Endothelial cell of umbilical vein (primary cell): ENCODE results near the gene SNAPC2. TPM values are rescaled to one million over a fixed set of nuclear protein-coding genes. Genes with fewer than 3 reads are reported as not detected.

Experiments used
- BruUV-seq: library from RNA; stranded (reverse); fragments of 400-500 nt; replicated peaks from 2 replicates; lab custom pipeline; 2021; lab: Mats Ljungman, UMichigan
- CTCF ChIA-PET: fragments of 300-600, 350-600 bp; sonication (Branson Sonifier 250); formaldehyde crosslinking; loops from one replicate; lab custom pipeline; 2021; ENCODE audit warnings: antibody characterized with exemption, inconsistent platforms; lab: Charles Lee
- POLR2A ChIA-PET: fragments of 300-600, 350-600 bp; sonication (Branson Sonifier 250); formaldehyde crosslinking; loops from one replicate; lab custom pipeline; 2021; ENCODE audit warnings: antibody characterized with exemption, inconsistent platforms; lab: Charles Lee
- DNase-seq: peaks from one replicate; pipeline ENCODE4 v3.0.0-alpha.2; 2011; ENCODE audit warnings: low read depth, low spot score
- FAIRE-seq: peaks from 2 replicates; lab custom pipeline; 2011; peaks lifted over from hg19 to GRCh38; lab: Jason Lieb, UNC
- H2AFZ ChIP-seq: 2 replicates; pipeline ENCODE4 v1.6.0; 2012; ENCODE audit warnings: low read depth, low read length, control low read depth, inconsistent platforms
- H3K27ac ChIP-seq: 2 replicates; pipeline ENCODE4 v1.5.1; 2011; ENCODE audit warnings: low read depth, mild to moderate bottlenecking, control low read depth, low read length, moderate library complexity; ENCODE audit not compliant: insufficient read depth
- H3K27me3 ChIP-seq, 2 experiments: 2 replicates each; pipeline versions ENCODE4 v1.6.0 to v1.6.1; 2011; ENCODE audit warnings: low read length in 2 of 2, mixed read lengths in 1 of 2; ENCODE audit not compliant: control insufficient read depth in 2 of 2, insufficient read depth in 2 of 2
- H3K36me3 ChIP-seq, 2 experiments: 2 replicates in 1 of 2; 3 replicates in 1 of 2; pipeline ENCODE4 v1.5.1; 2011; ENCODE audit warnings: low read length in 2 of 2, mild to moderate bottlenecking in 1 of 2, moderate library complexity in 1 of 2; ENCODE audit not compliant: control insufficient read depth in 2 of 2, insufficient read depth in 2 of 2; ENCODE audit errors: extremely low read depth in 1 of 2
- H3K4me1 ChIP-seq: 3 replicates; pipeline ENCODE4 v1.5.1; 2011; ENCODE audit warnings: mild to moderate bottlenecking, low read length; ENCODE audit not compliant: control insufficient read depth, insufficient read depth; ENCODE audit errors: extremely low read depth
- H3K4me2 ChIP-seq: 2 replicates; pipeline ENCODE4 v1.6.1; 2011; ENCODE audit warnings: low read length, control low read depth, mixed read lengths; ENCODE audit not compliant: insufficient read depth
- H3K4me3 ChIP-seq, 3 experiments: fragments of 200-600 bp in 1 of 3; sonication (generic), shearing (Covaris generic) in 1 of 3; replicated peaks in 1 of 3; 2 replicates each; pipeline ENCODE4 v1.5.1; 2011 to 2016; ENCODE audit warnings: control low read depth in 3 of 3, low read length in 3 of 3, mild to moderate bottlenecking in 2 of 3, inconsistent platforms in 1 of 3, low read depth in 1 of 3, moderate library complexity in 1 of 3; ENCODE audit not compliant: insufficient read depth in 1 of 3
- H3K79me2 ChIP-seq: 2 replicates; pipeline ENCODE4 v1.6.0; 2012; ENCODE audit warnings: low read length, inconsistent platforms; ENCODE audit not compliant: control insufficient read depth, insufficient read depth
- H3K9ac ChIP-seq: replicated peaks from 2 replicates; pipeline ENCODE3; 2011; ENCODE audit warnings: low read length, control low read depth; ENCODE audit not compliant: insufficient read depth; ENCODE audit errors: extremely low read depth
- H3K9me1 ChIP-seq: replicated peaks from 3 replicates; pipeline ENCODE4 v1.6.0; 2011; ENCODE audit warnings: mild to moderate bottlenecking, low read length; ENCODE audit not compliant: control insufficient read depth, insufficient read depth; ENCODE audit errors: extremely low read depth
- H3K9me3 ChIP-seq: replicated peaks from 2 replicates; pipeline ENCODE4 v1.5.1; 2012; ENCODE audit warnings: low read length, inconsistent platforms; ENCODE audit not compliant: control insufficient read depth, insufficient read depth
- H4K20me1 ChIP-seq: replicated peaks from 2 replicates; pipeline ENCODE3; 2011; ENCODE audit warnings: mild to moderate bottlenecking, low read length; ENCODE audit not compliant: control insufficient read depth, insufficient read depth; ENCODE audit errors: extremely low read depth
- EZH2 ChIP-seq: IDR thresholded peaks from 2 replicates; pipeline ENCODE4 v1.6.1; 2012; ENCODE audit warnings: borderline replicate concordance, low read depth, mild to moderate bottlenecking, moderate library complexity, low read length, inconsistent platforms; ENCODE audit not compliant: severe bottlenecking
- FOS ChIP-seq: IDR thresholded peaks from 2 replicates; pipeline ENCODE4 v1.6.1; 2011; ENCODE audit warnings: mild to moderate bottlenecking, low read length, moderate library complexity, borderline replicate concordance; ENCODE audit not compliant: insufficient read depth
- GATA2 ChIP-seq: IDR thresholded peaks from 2 replicates; pipeline ENCODE4 v1.7.0; 2011; ENCODE audit warnings: low read depth, mild to moderate bottlenecking, moderate library complexity, mixed read lengths, low read length; ENCODE audit not compliant: insufficient read length, insufficient read depth
- JUN ChIP-seq: IDR thresholded peaks from 2 replicates; pipeline ENCODE4 v1.6.1; 2011; ENCODE audit warnings: borderline replicate concordance, low read depth; ENCODE audit not compliant: insufficient read length, insufficient read depth
- MYC ChIP-seq: IDR thresholded peaks from one replicate; pipeline ENCODE4 v1.6.1; 2011; ENCODE audit warnings: mild to moderate bottlenecking, low read depth, low read length
- POLR2A ChIP-seq: IDR thresholded peaks from 2 replicates; pipeline ENCODE4 v1.6.1; 2012; ENCODE audit warnings: low read depth, mild to moderate bottlenecking, control low read depth, low read length
- POLR2AphosphoS5 ChIP-seq: IDR thresholded peaks from 2 replicates; pipeline ENCODE4 v1.6.1; 2012; ENCODE audit warnings: low read depth, mild to moderate bottlenecking, control low read depth, low read length, moderate library complexity; ENCODE audit not compliant: insufficient read depth
- dilution Hi-C: fragments of 300-500 bp; cut with MboI; formaldehyde crosslinking; loops from one replicate; pipeline ENCODE4 v1.15.0; 2019; ENCODE audit warnings: low sequenced_read_pairs; ENCODE audit not compliant: extremely low pct_ligation_motif_present
- intact Hi-C: fragments of 100-400 bp; cut with micrococcal nuclease; formaldehyde crosslinking; loops from one replicate; pipeline ENCODE4 v1.10.0; 2022
- polyA plus RNA-seq, 4 experiments: library from polyadenylated mRNA; depleted of rRNA in 3 of 4; stranded (reverse) in 3 of 4; unstranded in 1 of 4; fragments of >200 nt; gene quantifications; 2 replicates each; pipeline versions ENCODE4 v1.2.1 to v1.2.3, GENCODE V29; 2011 to 2012; ENCODE audit warnings: missing spikeins in 1 of 4
- total RNA-seq: library from RNA; stranded (reverse); gene quantifications from 2 replicates; pipeline ENCODE4 v1.2.3, GENCODE V29; 2021
- TF ChIP-seq, protein P1 (sequence below): IDR thresholded peaks from 2 replicates; pipeline ENCODE4 v1.6.1; 2011; ENCODE audit not compliant: insufficient read depth, insufficient read length
- TF ChIP-seq, protein P2 (sequence below), 2 donors: IDR thresholded peaks; 1 replicate in 1 of 2; 2 replicates in 1 of 2; pipeline ENCODE4 v1.5.1; 2011; ENCODE audit warnings: low read length in 2 of 2, mild to moderate bottlenecking in 2 of 2, moderate library complexity in 2 of 2, control low read depth in 1 of 2, inconsistent platforms in 1 of 2, low read depth in 1 of 2; ENCODE audit not compliant: insufficient read depth in 1 of 2; ENCODE audit errors: extremely low read depth in 1 of 2

SNAPC2 gene
- total and polyA plus RNA-seq, 2 donors (not counting 3 experiments of a cell fraction or from before 2014, with no cell fraction given), result 23.7 to 25.8 TPM

DNA sequence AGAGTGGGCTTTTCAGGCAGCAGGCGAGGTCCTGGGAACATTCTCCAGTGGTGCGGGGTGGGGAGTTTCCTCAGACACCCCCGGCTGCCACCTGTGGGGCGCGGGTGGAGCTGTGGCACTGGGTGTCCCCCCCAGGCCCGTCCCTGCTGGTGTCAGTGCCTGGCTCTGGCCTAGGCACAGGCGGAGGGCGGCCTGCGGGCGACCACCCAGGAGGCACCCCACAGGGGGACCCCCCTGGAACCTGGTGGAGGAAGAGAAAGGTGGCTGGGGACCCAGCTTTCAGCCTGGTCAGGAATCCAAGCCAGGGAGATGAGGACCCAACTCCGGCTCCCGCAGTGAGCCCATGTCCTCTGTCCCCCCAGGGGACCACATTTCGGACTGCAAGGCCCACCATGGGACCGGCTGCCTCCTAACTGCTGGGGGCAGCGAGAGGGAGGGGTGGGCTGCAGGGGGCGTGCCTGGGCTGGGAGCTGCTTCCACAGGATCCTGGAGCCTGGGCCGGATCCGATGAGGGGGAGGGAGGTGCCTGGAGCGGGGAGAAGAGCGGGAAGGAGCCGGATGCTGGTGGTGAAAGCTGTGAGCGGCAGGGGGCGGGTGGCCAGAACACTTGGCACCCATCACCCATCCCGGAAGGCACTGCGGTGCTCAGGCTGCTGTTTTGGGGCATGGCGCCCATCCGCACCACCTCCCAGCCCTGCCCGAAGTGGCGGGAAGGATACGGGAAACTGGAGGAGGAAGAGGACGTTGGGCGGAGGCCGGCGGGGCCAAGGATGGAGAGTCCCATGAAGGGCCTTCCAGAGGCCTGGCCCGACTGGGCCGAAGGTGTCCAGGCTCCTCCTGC is 11.3 kb downstream of the SNAPC2 start:
- intact Hi-C loops, result no loop called here
- Histone ChIP-seq H3K9me1 (no peaks in the 10 kb centered on the region), H3K27me3 (no peaks in the 10 kb centered on the region), H3K36me3 (peaks cover 8 to 50% of the 10 kb centered on the region in 2 experiments), H2AFZ (no peak overlapping the region), H4K20me1 (no peaks in the 10 kb centered on the region), H3K9me3 (no peaks in the 10 kb centered on the region), H3K27ac (no peak overlapping the region), H3K9ac (no peak overlapping the region), H3K4me1 (peaks cover 14% of the 10 kb centered on the region), H3K4me2 (no peak overlapping the region), H3K4me3 (no peak overlapping the region), H3K79me2 (no peaks in the 10 kb centered on the region)
- TF ChIP-seq, protein P1, sequence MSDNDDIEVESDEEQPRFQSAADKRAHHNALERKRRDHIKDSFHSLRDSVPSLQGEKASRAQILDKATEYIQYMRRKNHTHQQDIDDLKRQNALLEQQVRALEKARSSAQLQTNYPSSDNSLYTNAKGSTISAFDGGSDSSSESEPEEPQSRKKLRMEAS, result no peak
- TF ChIP-seq POLR2A, result no peak
- no peak for TF ChIP-seq POLR2AphosphoS5
- no peak for TF ChIP-seq MYC
- TF ChIP-seq JUN, result no peak
- no peak for TF ChIP-seq FOS
- no peak for TF ChIP-seq GATA2
- no peak for TF ChIP-seq EZH2
- TF ChIP-seq, protein P2, sequence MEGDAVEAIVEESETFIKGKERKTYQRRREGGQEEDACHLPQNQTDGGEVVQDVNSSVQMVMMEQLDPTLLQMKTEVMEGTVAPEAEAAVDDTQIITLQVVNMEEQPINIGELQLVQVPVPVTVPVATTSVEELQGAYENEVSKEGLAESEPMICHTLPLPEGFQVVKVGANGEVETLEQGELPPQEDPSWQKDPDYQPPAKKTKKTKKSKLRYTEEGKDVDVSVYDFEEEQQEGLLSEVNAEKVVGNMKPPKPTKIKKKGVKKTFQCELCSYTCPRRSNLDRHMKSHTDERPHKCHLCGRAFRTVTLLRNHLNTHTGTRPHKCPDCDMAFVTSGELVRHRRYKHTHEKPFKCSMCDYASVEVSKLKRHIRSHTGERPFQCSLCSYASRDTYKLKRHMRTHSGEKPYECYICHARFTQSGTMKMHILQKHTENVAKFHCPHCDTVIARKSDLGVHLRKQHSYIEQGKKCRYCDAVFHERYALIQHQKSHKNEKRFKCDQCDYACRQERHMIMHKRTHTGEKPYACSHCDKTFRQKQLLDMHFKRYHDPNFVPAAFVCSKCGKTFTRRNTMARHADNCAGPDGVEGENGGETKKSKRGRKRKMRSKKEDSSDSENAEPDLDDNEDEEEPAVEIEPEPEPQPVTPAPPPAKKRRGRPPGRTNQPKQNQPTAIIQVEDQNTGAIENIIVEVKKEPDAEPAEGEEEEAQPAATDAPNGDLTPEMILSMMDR (IDR thresholded peaks at IDR 0.05; ENCODE audit: extremely low read depth in 1 of 2, insufficient read depth in 1 of 2, low read depth in 1 of 2, low read length in 2 of 2), result no peak
- dilution Hi-C loops, result no loop called here
- POLR2A ChIA-PET, result interaction anchor here (1.6 kb wide), 1 partner anchor 13 kb away, joined by 11 read pairs; the partner anchor contains the start of gene TIMM44
- CTCF ChIA-PET, result interaction anchor here (1.6 to 3.9 kb wide), 2 partner anchors 11 to 12 kb away, joined by 7 to 41 read pairs; partner anchors contain the start of genes SNAPC2 and TIMM44
- BruUV-seq, result no TSS peak
- FAIRE-seq (no peak), DNase-seq (no peak)
